ENCODE results near the gene EVPL.
"Not testable (repeated sequence)": the region's sequence is repeated elsewhere in the genome, so short reads cannot be mapped to it uniquely, and the experiment has no call there.

EVPL gene

DNA sequence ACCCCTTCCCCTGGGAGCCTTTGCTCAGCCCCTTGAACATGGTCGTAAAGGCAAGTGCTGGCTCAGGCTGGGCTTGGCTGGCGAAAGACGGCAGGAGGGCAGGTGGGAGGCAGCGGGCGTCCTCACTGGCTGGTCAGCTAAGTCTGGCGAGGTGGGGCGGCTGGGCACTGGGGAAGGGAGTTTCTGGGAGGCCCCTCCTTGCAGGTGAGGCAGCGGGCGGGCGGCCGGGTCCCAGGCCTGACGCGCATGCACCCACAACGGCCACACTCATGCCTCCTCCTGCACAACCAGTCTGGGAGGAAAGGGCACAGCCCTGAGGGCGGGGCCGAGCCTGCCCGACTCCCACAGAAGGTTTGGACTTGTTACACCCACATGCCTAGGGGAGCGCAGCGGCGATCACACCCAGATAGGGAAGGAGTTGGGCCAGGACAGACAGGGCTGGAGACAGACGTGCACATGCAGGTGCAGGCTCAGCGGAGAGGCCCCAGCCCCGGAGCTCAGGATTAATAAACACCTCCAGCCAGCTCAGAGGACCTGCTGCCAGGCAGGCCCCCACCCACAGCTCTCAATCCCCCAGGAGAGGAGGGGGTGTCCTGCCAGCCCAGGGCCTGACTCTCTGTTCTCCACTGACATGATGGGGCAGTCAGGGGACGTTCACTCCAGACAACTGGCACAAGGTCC, at the start of gene EVPL:
Gene EVPL (minus strand): TSS at position 148 of the 681 bp plus-strand sequence. CDS start 108 bp downstream, at position 40.
- no peak for DNase-seq (ENCODE audit: low spot score)

- no peak for DNase-seq (ENCODE audit: low spot score)
Measured at GRCh38 chr17:76076146-76076764, 49.1 kb upstream of the EVPL start.

GRCh38 chr17:76075364-76076145, 48.4 kb upstream of the EVPL start:
- DNase-seq (ENCODE audit: low spot score) = no peak

- no peak for DNase-seq (ENCODE audit: low spot score)
Measured at GRCh38 chr17:76074390-76075363, 47.6 kb upstream of the EVPL start, which contains the start of gene GALR2. TSS of gene GALR2 (plus strand) at chr17:76074781. CDS start at chr17:76074884, 103 bp downstream.

- DNase-seq (ENCODE audit: low spot score) = peak; percentile 89
Measured at GRCh38 chr17:76072148-76072858, 45.2 kb upstream of the EVPL start, which contains the start of gene SRP68. TSS of gene SRP68 (minus strand) at chr17:76072517. CDS start at chr17:76072491, 26 bp downstream.

GRCh38 chr17:76071531-76072147, 44.5 kb upstream of the EVPL start:
- no peak for DNase-seq (ENCODE audit: low spot score)

DNA sequence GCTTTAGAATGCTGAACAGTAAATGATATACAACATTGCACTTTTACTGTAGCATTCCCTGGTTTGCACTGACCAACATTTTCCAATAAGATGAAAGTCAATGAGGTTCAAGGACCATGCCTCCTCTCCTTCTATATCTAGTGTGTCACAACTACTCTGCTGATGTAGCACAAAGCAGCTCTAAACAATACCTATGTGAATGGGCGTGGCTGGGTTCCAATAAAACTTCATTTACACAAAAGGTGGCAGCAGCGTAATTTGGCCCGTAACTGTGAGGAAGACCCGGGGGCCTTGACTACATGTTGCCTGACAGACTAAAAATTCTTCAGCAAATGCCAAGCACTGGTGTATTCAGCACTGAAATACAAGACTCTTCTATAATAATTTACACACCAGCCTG, 38.7 kb upstream of the EVPL start:
- no peak for DNase-seq (ENCODE audit: low spot score)

- DNase-seq (ENCODE audit: low spot score) = peak; percentile 47
Measured at GRCh38 chr17:76063875-76064546, 36.9 kb upstream of the EVPL start.

DNA sequence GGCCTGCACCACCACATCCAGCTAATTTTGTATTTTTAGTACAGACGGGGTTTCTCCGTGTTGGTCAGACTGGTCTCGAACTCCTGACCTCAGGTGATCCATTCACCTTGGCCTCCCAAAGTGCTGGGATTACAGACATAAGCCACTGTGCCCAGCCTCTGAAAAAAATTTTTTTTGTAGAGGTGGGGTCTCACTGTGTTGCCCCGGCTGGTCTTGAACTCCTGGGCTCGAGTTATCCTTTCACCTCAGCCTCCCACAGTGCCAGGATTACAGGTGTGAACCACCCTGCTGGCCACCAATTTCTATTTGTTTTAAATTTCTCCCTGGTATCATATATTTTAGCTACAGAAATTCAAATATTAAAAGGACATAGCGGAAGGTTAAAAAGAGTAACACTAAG, 31.2 kb upstream of the EVPL start:
- not testable (repeated sequence) for DNase-seq (ENCODE audit: low spot score)

GRCh38 chr17:76056882-76057281, 29.8 kb upstream of the EVPL start:
- DNase-seq (ENCODE audit: low spot score) = no peak

GRCh38 chr17:76054112-76054476, 27.0 kb upstream of the EVPL start:
- no peak for DNase-seq (ENCODE audit: low spot score)

GRCh38 chr17:76053246-76054111, 26.4 kb upstream of the EVPL start:
- no peak for DNase-seq (ENCODE audit: low spot score)

DNA sequence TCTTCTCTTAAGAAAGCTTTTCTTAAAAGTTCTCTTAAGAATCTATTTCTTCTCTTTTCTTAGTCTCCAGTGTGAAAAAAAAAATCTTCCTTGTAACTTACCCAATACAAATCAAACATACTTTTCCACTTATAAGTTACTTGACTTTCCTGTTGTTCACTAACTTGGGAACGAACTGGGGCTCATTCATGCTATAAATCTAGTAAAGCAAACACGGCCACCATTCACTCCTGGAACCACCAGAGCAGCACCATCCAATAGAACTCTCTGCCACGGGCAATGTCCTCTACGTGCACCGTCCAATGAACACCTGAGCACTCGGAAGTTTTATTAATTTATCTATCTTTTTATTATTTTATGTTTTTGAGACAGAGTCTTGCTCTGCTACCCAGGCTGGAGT, 24.5 kb upstream of the EVPL start:
- no peak for DNase-seq (ENCODE audit: low spot score)

DNA sequence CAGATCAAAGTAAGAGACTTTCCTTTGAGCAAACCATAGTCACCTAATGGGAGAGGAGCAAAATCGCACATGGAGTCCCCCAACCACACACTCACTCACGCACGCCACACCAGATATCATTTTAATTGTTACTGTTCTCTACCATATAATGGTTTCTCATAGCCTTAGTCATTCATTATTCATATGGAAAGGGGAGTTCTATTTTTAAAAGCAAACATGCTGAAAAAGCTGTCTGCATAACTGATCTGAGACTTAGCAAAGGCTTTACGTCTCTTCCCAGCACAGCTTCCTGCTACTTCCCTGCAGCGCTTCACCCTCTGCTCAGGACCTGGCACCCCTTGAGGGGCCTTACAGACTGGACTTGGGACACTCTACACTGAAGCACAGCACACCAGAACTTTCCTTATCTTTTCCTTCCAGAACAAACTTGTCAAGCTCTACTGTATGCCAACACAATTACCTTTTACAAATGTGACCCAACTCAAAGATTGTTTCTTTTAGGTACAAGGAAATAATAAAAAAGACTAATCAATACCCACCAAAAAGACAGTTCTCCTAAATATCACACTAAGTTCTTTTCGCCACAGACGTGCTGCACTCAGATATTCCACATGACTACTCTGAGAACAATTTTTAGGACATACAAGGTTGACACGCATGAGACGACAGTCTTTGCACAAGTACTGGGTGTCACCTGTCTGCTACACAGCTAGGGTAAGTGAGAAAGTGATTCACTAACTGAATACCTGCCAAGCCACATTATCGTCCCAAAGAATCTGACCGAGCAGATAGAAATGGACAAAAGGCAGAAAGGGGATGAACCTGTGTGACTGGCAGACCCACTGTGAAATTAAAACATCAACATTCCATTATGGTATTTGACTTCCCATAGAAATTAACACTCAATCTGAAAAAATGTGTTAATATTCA, 23.7 kb upstream of the EVPL start:
- DNase-seq (ENCODE audit: low spot score) = no peak

GRCh38 chr17:76049836-76050537, 22.9 kb upstream of the EVPL start:
- no peak for DNase-seq (ENCODE audit: low spot score)

DNA sequence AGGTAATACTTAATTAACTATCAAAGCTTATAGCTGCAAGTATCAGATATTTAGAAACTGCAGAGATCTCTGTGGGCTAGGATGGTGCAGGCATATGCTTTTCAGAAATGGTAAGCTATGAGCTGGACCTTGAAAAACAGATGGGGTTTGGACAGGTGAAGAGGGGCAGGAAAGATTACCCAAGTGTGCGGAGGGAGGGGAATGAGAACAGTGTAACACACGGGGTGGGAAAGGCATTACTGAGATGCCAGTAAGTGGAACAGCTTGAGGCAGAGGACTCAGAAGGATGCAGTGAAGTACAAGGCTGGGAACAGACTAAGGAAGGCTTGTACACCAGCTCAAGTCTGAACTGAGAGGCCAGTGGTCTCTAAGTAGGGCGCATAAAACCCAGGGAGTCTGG, 22.1 kb upstream of the EVPL start:
- DNase-seq (ENCODE audit: low spot score) = no peak

DNA sequence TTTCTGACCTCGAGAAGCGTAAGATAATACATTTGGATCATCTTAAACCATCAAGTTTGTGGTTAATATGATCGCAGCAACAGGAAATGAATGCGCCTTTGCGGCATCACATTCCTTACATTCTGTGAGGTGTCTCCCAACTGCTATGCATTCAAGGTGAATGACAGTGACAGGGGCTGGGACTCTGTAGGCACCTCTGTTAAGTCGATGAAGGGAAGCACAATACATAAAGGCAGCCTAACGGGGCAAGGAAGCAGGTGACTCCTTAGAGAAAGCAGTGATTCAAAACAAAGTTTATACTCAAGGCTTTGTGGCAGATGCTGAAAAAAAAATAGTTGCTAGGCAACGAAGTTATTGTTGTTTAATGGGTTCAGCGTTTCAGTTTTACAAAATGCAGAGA, 21.6 kb upstream of the EVPL start:
- DNase-seq (ENCODE audit: low spot score) = peak; percentile 32

All from CD4-positive, alpha-beta T cell treated with Interleukin-2 at 100 ng/mL for 4 hours (primary cell).